ENCODE results near the gene TACC2. TPM values are rescaled to one million over a fixed set of nuclear protein-coding genes. Genes with fewer than 3 reads are reported as not detected.

TACC2 gene
- total and polyA plus RNA-seq, 2 donors (not counting 1 experiment from before 2014, with no cell fraction given) = not detected

DNA sequence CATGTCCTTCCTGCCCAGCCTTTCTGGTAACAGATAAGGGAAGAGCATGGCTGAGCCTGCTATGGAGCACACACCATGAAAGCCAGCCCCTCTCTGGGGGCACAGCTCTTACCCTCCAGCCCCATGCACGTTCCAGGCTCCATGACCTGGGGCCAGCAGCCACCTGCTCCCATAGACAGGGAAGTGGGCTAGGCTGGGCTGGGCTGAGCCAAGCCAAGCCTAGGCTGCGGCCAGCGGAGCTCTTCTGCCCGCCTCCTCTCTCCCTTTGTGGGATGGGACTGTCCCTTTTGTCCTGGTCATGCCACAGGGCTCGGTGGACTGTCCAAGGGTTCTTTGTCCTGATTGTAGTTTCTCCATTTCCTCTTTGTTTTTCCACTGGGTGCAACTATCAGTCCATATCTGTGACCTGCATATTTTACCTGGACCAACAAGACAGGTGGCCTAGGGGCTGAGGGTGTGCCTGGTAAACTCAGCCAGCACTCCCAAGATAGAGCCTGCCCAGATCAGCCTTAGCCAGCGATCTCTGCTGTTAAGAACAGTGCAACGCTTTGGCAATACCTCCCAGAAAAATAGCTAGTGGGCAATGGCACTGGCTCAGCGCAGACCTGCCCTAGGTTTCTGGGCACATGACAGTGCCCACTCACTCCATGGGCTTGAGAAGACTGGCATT is 184.9 kb downstream of the TACC2 start:
- H3K4me2 ChIP-seq (replicated peaks; ENCODE audit: low read depth, low read length, poor library complexity, severe bottlenecking) = no peak overlapping the region
- H3K27ac ChIP-seq (ENCODE audit: low read length in 2 of 2) = no peak overlapping the region
- Mint-ChIP-seq H3K9me3 (ENCODE audit: insufficient read depth) (no peaks in the 10 kb centered on the region), H3K4me1 (no peaks in the 10 kb centered on the region), H3K4me3 (no peak overlapping the region), H3K27ac (no peak overlapping the region), H3K27me3 (peaks cover 2% of the 10 kb centered on the region)
- intact Hi-C loops (cut with micrococcal nuclease) = no loop called here
- POLR2A ChIA-PET = no interaction called here
- no peaks in the 10 kb centered on the region for H4K20me1 ChIP-seq (ENCODE audit: control insufficient read depth, insufficient read depth, low read length, poor library complexity, severe bottlenecking)
- H3K27me3 ChIP-seq (replicated peaks in 1 of 4; ENCODE audit: control extremely low read depth in 1 of 4, control insufficient read depth in 3 of 4, insufficient read depth in 4 of 4, low read length in 3 of 4) = peaks cover 0 to 2% (median 0%) of the 10 kb centered on the region in 4 experiments
- TF ChIP-seq, protein P1, sequence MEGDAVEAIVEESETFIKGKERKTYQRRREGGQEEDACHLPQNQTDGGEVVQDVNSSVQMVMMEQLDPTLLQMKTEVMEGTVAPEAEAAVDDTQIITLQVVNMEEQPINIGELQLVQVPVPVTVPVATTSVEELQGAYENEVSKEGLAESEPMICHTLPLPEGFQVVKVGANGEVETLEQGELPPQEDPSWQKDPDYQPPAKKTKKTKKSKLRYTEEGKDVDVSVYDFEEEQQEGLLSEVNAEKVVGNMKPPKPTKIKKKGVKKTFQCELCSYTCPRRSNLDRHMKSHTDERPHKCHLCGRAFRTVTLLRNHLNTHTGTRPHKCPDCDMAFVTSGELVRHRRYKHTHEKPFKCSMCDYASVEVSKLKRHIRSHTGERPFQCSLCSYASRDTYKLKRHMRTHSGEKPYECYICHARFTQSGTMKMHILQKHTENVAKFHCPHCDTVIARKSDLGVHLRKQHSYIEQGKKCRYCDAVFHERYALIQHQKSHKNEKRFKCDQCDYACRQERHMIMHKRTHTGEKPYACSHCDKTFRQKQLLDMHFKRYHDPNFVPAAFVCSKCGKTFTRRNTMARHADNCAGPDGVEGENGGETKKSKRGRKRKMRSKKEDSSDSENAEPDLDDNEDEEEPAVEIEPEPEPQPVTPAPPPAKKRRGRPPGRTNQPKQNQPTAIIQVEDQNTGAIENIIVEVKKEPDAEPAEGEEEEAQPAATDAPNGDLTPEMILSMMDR (IDR thresholded peaks at IDR 0.05) = no peak
- TF ChIP-seq EZH2 (IDR thresholded peaks at IDR 0.05; ENCODE audit: borderline replicate concordance, insufficient read depth, low read depth, low read length, poor library complexity, severe bottlenecking) = no peak
- DNase-seq = no peak
- no peaks in the 10 kb centered on the region for H3K79me2 ChIP-seq (ENCODE audit: control insufficient read depth, insufficient read depth, low read length)
- H3K9me3 ChIP-seq (ENCODE audit: control extremely low read depth in 1 of 3, control insufficient read depth in 2 of 3, insufficient read depth in 1 of 3, low read length in 2 of 3) = no peaks in the 10 kb centered on the region
- H3K4me1 ChIP-seq (ENCODE audit: control insufficient read depth in 2 of 2, insufficient read depth in 2 of 2, low read length in 2 of 2) = no peaks in the 10 kb centered on the region
- CTCF ChIA-PET = no interaction called here
- ATAC-seq (ENCODE audit: low read depth) = no peak
- no peak overlapping the region for H2AFZ ChIP-seq (ENCODE audit: insufficient read depth, low read depth, low read length, poor library complexity, severe bottlenecking)
- 85% methylated on average over 8 of the region's 8 CpGs for WGBS (ENCODE audit: insufficient coverage)
- H3K36me3 ChIP-seq (replicated peaks in 1 of 2; ENCODE audit: control extremely low read depth in 1 of 2, control insufficient read depth in 1 of 2, extremely low read depth in 1 of 2, insufficient read depth in 2 of 2, low read length in 1 of 2) = no peaks in the 10 kb centered on the region
- H3K9ac ChIP-seq (ENCODE audit: low read length) = no peak overlapping the region
- H3K4me3 ChIP-seq (ENCODE audit: control extremely low read depth in 1 of 5, extremely low read depth in 1 of 5, insufficient read depth in 1 of 5, low read depth in 2 of 5, low read length in 4 of 5) = no peak overlapping the region

DNA sequence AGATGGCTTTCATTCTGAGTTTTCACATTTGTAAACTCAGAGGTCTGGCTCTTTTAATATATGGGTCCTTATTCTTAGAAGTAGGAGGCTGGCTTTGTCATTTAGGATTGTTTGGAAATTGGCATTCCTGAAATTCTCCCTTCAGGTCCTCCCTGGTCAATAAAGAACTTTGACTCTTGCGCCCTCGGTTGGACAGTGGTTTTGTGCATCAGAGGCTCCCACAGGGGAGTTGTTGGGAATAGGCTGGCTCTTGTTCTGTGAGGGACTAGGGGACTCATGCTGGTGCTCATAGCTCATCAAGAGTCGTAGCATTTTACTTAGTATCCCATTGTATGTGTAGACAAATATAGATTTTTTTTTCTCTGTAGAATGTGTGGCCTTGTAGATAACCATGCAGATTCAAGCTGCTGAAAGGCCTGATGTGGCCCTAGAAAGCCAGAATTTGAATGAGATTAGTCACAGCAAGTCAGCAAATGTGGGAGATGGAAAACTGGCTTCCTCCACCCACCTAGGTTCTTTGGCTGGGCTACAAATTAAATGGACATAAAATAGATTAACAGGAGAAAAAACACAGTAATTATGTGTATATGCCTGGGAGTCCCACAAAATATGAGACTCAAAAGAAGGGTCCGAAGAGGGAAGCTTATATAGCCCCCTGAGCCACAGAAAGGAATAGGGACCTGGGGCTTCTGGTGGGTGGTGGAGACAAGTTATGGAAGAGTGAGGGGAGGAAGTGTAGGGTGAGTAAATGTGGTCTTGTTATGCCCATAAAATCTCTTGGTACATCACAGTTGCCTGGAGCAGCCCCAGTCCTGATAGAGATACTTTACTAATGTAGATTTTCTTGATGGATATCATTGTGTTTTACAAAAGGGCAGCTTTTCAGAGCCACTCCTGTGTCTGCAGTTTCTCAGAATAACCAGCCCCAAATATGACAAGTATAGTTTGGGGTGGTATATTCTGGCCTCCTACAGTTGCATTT is 187.6 kb downstream of the TACC2 start:
- Histone ChIP-seq H3K9ac (ENCODE audit: low read length) (no peak overlapping the region), H3K79me2 (ENCODE audit: control insufficient read depth, insufficient read depth, low read length) (no peaks in the 10 kb centered on the region), H3K27ac (ENCODE audit: low read length in 2 of 2) (no peak overlapping the region), H3K4me2 (replicated peaks; ENCODE audit: low read depth, low read length, poor library complexity, severe bottlenecking) (no peak overlapping the region), H3K4me3 (ENCODE audit: control extremely low read depth in 1 of 5, extremely low read depth in 1 of 5, insufficient read depth in 1 of 5, low read depth in 2 of 5, low read length in 4 of 5) (no peak overlapping the region), H3K27me3 (replicated peaks in 1 of 4; ENCODE audit: control extremely low read depth in 1 of 4, control insufficient read depth in 3 of 4, insufficient read depth in 4 of 4, low read length in 3 of 4) (no peaks in the 10 kb centered on the region), H4K20me1 (ENCODE audit: control insufficient read depth, insufficient read depth, low read length, poor library complexity, severe bottlenecking) (no peaks in the 10 kb centered on the region), H3K9me3 (ENCODE audit: control extremely low read depth in 1 of 3, control insufficient read depth in 2 of 3, insufficient read depth in 1 of 3, low read length in 2 of 3) (no peaks in the 10 kb centered on the region), H3K36me3 (replicated peaks in 1 of 2; ENCODE audit: control extremely low read depth in 1 of 2, control insufficient read depth in 1 of 2, extremely low read depth in 1 of 2, insufficient read depth in 2 of 2, low read length in 1 of 2) (no peaks in the 10 kb centered on the region), H2AFZ (ENCODE audit: insufficient read depth, low read depth, low read length, poor library complexity, severe bottlenecking) (no peak overlapping the region), H3K4me1 (ENCODE audit: control insufficient read depth in 2 of 2, insufficient read depth in 2 of 2, low read length in 2 of 2) (no peaks in the 10 kb centered on the region)
- no peak overlapping the region for H3K27ac Mint-ChIP-seq
- no peak for ATAC-seq (ENCODE audit: low read depth)
- TF ChIP-seq, protein P1 (IDR thresholded peaks at IDR 0.05) = no peak
- TF ChIP-seq EZH2 (IDR thresholded peaks at IDR 0.05; ENCODE audit: borderline replicate concordance, insufficient read depth, low read depth, low read length, poor library complexity, severe bottlenecking) = no peak
- DNase-seq = no peak
- no peak overlapping the region for H3K4me3 Mint-ChIP-seq
- CTCF ChIA-PET = no interaction called here
- POLR2A ChIA-PET = no interaction called here
- intact Hi-C loops (cut with micrococcal nuclease) = no loop called here
- peaks cover 2% of the 10 kb centered on the region for H3K27me3 Mint-ChIP-seq
- H3K4me1 Mint-ChIP-seq = no peaks in the 10 kb centered on the region
- 84% methylated on average over 3 of the region's 4 CpGs for WGBS (ENCODE audit: insufficient coverage)
- no peaks in the 10 kb centered on the region for H3K9me3 Mint-ChIP-seq (ENCODE audit: insufficient read depth)

Measured in B cell (primary cell).